IMR-90 (cell line): ENCODE measurements around the gene PXDC1. TPM values are rescaled to one million over a fixed set of nuclear protein-coding genes. Genes with fewer than 3 reads are reported as not detected.

ENCODE experiments used
- ATAC-seq: fragments of 200-7000 bp; cut with Tn5 transposase; 2 replicates; pipeline ENCODE4 v1.9.1; 2020; ENCODE audit warnings: low read depth, mild to moderate bottlenecking, moderate library complexity
- BruUV-seq: library from RNA; stranded (reverse); fragments of 400-500 nt; replicated peaks from 2 replicates; lab custom pipeline; 2021; lab: Mats Ljungman, UMichigan
- CTCF ChIA-PET: fragments of 300-600 bp; formaldehyde crosslinking; extraction: SDS; loops from one replicate; lab custom pipeline; 2021; ENCODE audit warnings: antibody characterized with exemption; lab: Yijun Ruan, JAX
- POLR2A ChIA-PET: fragments of 300-600 bp; sonication (Branson Sonifier 250); formaldehyde crosslinking; loops from one replicate; lab custom pipeline; 2022; ENCODE audit warnings: antibody characterized with exemption; ENCODE audit not compliant: unreplicated experiment; lab: Charles Lee
- DNase-seq: peaks from one replicate; pipeline ENCODE4 v3.0.0; 2013
- H2AFZ ChIP-seq: replicated peaks from 2 replicates; pipeline ENCODE3; 2013; ENCODE audit warnings: low read length, mild to moderate bottlenecking; ENCODE audit not compliant: poor library complexity
- H2AK5ac ChIP-seq: 2 replicates; pipeline ENCODE4 v1.6.1; 2013; ENCODE audit warnings: low read depth, low read length, inconsistent platforms
- H2AK9ac ChIP-seq: replicated peaks from 2 replicates; pipeline ENCODE3; 2013; ENCODE audit warnings: mild to moderate bottlenecking, low read depth, low read length, moderate library complexity; ENCODE audit not compliant: poor library complexity
- H2BK120ac ChIP-seq: 2 replicates; pipeline ENCODE4 v1.6.1; 2013; ENCODE audit warnings: low read depth, low read length, inconsistent platforms
- H2BK15ac ChIP-seq: 3 replicates; pipeline ENCODE4 v1.6.1; 2013; ENCODE audit warnings: low read depth, low read length, inconsistent platforms
- H2BK20ac ChIP-seq: 2 replicates; pipeline ENCODE4 v1.6.1; 2013; ENCODE audit warnings: low read depth, mild to moderate bottlenecking, inconsistent platforms, low read length, moderate library complexity
- H2BK5ac ChIP-seq: 2 replicates; pipeline ENCODE4 v1.6.1; 2013; ENCODE audit warnings: mild to moderate bottlenecking, low read depth, low read length, inconsistent platforms; ENCODE audit not compliant: poor library complexity, severe bottlenecking
- H3K14ac ChIP-seq: replicated peaks from 2 replicates; pipeline ENCODE4 v1.6.1; 2013; ENCODE audit warnings: low read depth, low read length, inconsistent platforms
- H3K18ac ChIP-seq: 2 replicates; pipeline ENCODE4 v1.6.1; 2013; ENCODE audit warnings: low read depth, low read length, control low read depth
- H3K23ac ChIP-seq: 2 replicates; pipeline ENCODE4 v1.6.1; 2013; ENCODE audit warnings: low read depth, low read length, inconsistent platforms
- H3K27ac ChIP-seq: 2 replicates; pipeline ENCODE4 v1.5.1; 2013; ENCODE audit warnings: mild to moderate bottlenecking, control low read depth, low read length; ENCODE audit not compliant: insufficient read depth
- H3K27me3 ChIP-seq: 2 replicates; pipeline ENCODE4 v1.6.1; 2013; ENCODE audit warnings: low read length; ENCODE audit not compliant: control insufficient read depth, insufficient read depth
- H3K36me3 ChIP-seq: 2 replicates; pipeline ENCODE4 v1.6.1; 2013; ENCODE audit warnings: low read length, mixed read lengths; ENCODE audit not compliant: control insufficient read depth, insufficient read depth
- H3K4ac ChIP-seq: 2 replicates; pipeline ENCODE4 v1.6.1; 2013; ENCODE audit warnings: low read depth, low read length, inconsistent platforms
- H3K4me1 ChIP-seq: 2 replicates; pipeline ENCODE4 v1.6.1; 2013; ENCODE audit warnings: low read length, mixed read lengths; ENCODE audit not compliant: control insufficient read depth, insufficient read depth
- H3K4me2 ChIP-seq: 2 replicates; pipeline ENCODE4 v1.6.1; 2013; ENCODE audit warnings: low read depth, mild to moderate bottlenecking, control low read depth, low read length, moderate library complexity
- H3K4me3 ChIP-seq: 2 replicates; pipeline ENCODE4 v1.5.1; 2013; ENCODE audit warnings: low read depth, mild to moderate bottlenecking, control low read depth, low read length, moderate library complexity; ENCODE audit not compliant: insufficient read depth
- H3K56ac ChIP-seq: 2 replicates; pipeline ENCODE4 v1.6.1; 2013; ENCODE audit warnings: low read length, inconsistent platforms; ENCODE audit not compliant: insufficient read depth; ENCODE audit errors: extremely low read depth
- H3K79me1 ChIP-seq, 2 experiments: 2 replicates each; pipeline ENCODE4 v1.6.1; 2013; ENCODE audit warnings: low read length in 2 of 2, inconsistent platforms in 1 of 2, low read depth in 1 of 2
- H3K9ac ChIP-seq: 2 replicates; pipeline ENCODE4 v1.6.1; 2013; ENCODE audit warnings: low read depth, low read length, control low read depth
- H3K9me1 ChIP-seq: 2 replicates; pipeline ENCODE4 v1.6.1; 2013; ENCODE audit warnings: low read length, inconsistent platforms; ENCODE audit not compliant: insufficient read depth
- H3K9me3 ChIP-seq: 2 replicates; pipeline ENCODE4 v1.6.1; 2013; ENCODE audit warnings: low read length; ENCODE audit not compliant: control insufficient read depth, insufficient read depth
- H4K20me1 ChIP-seq: 2 replicates; pipeline ENCODE4 v1.6.1; 2013; ENCODE audit warnings: low read length, inconsistent platforms; ENCODE audit not compliant: insufficient read depth
- H4K5ac ChIP-seq: 2 replicates; pipeline ENCODE4 v1.6.1; 2013; ENCODE audit warnings: mild to moderate bottlenecking, low read depth, low read length, control low read depth
- H4K8ac ChIP-seq, 2 experiments: 2 replicates each; pipeline ENCODE4 v1.6.1; 2013; ENCODE audit warnings: low read depth in 2 of 2, low read length in 2 of 2, control low read depth in 1 of 2, inconsistent platforms in 1 of 2
- H4K91ac ChIP-seq: 2 replicates; pipeline ENCODE4 v1.6.1; 2013; ENCODE audit warnings: low read depth, low read length, inconsistent platforms; ENCODE audit not compliant: insufficient read depth
- BHLHE40 ChIP-seq: fragments of 150-350 bp; IDR thresholded peaks from 2 replicates; pipeline ENCODE4 v1.6.1; 2016; ENCODE audit warnings: mild to moderate bottlenecking, low read depth, low read length
- MAZ ChIP-seq: IDR thresholded peaks from 2 replicates; pipeline ENCODE4 v1.6.1; 2012; ENCODE audit warnings: low read depth, mild to moderate bottlenecking, low read length, improper control_type of control experiment, moderate library complexity, borderline replicate concordance
- MXI1 ChIP-seq: IDR thresholded peaks from 2 replicates; pipeline ENCODE4 v1.6.1; 2012; ENCODE audit warnings: low read depth, mild to moderate bottlenecking, low read length, moderate library complexity, borderline replicate concordance
- POLR2A ChIP-seq: IDR thresholded peaks from 2 replicates; pipeline ENCODE4 v1.6.1; 2012; ENCODE audit warnings: mild to moderate bottlenecking, low read depth, low read length
- WGBS, 2 experiments: methylation state at CpG; one replicate each; pipeline versions ENCODE4 v1.1.5 to v1.1.7; 2013; ENCODE audit warnings: missing lambda C conversion rate in 2 of 2; ENCODE audit not compliant: insufficient read length in 1 of 2; ENCODE audit errors: extremely low coverage in 2 of 2; 5-methylcytosine and 5-hydroxymethylcytosine counted together
- dilution Hi-C: fragments of 300-500 bp; cut with HindIII; formaldehyde crosslinking; loops from one replicate; pipeline ENCODE4 v1.14.3; 2018; ENCODE audit warnings: low sequenced_read_pairs; ENCODE audit not compliant: unreplicated experiment
- in situ Hi-C: fragments of 300-500 bp; cut with MboI; formaldehyde crosslinking; loops from 3 replicates; pipeline ENCODE4 v1.14.3; 2019; ENCODE audit warnings: low sequenced_read_pairs, inconsistent platforms, mixed read lengths
- intact Hi-C: fragments of 100-400 bp; cut with micrococcal nuclease; formaldehyde crosslinking; loops from 2 replicates; pipeline ENCODE4 v1.10.0; 2022
- polyA plus RNA-seq, 3 experiments: library from polyadenylated mRNA; depleted of rRNA; stranded (reverse); fragments of >200 nt; gene quantifications; 2 replicates each; pipeline ENCODE4 v1.2.3, GENCODE V29; 2012; ENCODE audit warnings: low replicate concordance in 1 of 3
- total RNA-seq: library from RNA; depleted of rRNA; stranded (reverse); fragments of >200 nt; gene quantifications from 2 replicates; pipeline ENCODE4 v1.2.3, GENCODE V29; 2012
- TF ChIP-seq, protein P1 (sequence below): fragments of 150-350 bp; IDR thresholded peaks from 2 replicates; pipeline ENCODE4 v1.6.1; 2017; ENCODE audit warnings: mild to moderate bottlenecking, antibody characterized with exemption, low read length, low read depth
- TF ChIP-seq, protein P2 (sequence below): fragments of 150-350 bp; IDR thresholded peaks from 2 replicates; pipeline ENCODE4 v1.6.1; 2016; ENCODE audit warnings: low read depth, mild to moderate bottlenecking, low read length, moderate library complexity, borderline replicate concordance

The PXDC1 gene
- total and polyA plus RNA-seq, 2 of the 4 experiments (the other 2 are of a cell fraction), result 63.3 to 72.2 TPM

DNA sequence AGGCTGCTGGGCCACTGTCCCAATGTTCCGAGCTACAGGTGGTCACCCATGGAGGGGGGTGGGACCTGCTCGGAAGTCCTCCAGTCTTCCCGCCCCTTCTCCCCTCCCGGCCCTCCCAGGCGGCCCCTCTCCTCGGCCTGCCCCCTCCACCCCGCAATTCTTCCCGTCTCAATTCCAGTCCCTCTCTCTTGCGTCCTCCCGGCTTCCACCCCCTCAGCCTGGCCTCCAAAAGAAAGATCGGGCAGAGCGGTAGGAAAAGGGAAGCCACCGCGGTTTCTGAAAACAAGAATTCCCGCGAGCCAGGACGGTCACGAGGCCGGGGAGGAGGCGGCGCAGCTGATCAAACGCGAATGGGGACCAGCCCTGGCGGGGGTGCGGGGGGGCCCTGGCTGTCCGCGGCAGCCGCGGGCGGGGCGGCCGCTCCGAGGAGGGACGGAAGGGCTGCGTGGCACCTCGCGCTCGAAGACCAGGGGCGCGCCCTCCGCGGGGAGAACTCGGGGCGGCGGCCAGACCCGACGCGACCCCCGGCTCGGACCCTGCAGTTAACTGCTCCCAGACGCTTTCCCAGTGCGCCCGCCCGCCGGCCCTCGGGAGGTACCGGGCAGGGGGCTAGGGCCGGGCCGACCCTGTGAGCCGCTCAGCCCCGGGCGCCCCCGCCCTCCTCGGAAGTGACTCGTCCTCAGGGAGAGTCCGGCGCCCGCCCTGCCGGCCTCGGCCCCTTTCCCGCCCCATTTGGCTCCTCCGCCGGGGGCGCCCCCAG is 1.0 kb downstream of the PXDC1 start:
- no TSS peak for BruUV-seq
- Histone ChIP-seq H3K79me1 (peaks cover 8 to 53% of the 10 kb centered on the region in 2 experiments; a peak in 3 of 4 replicates), H3K9me3 (no peaks in the 10 kb centered on the region), H3K14ac (peak overlapping the region; percentile 82), H2AK5ac (peak overlapping the region; percentile 37; the same call in 1 of the 2 replicates), H4K91ac (peak overlapping the region; percentile 63), H2BK15ac (no peak overlapping the region), H4K5ac (peak overlapping the region; percentile 21; the same call in 1 of the 2 replicates), H3K18ac (no peak overlapping the region; the same call in 1 of the 2 replicates), H3K9me1 (peaks cover 29% of the 10 kb centered on the region), H3K4me3 (peak overlapping the region; percentile 99), H3K56ac (no peak overlapping the region), H3K23ac (peak overlapping the region; percentile 41; the same call in 1 of the 2 replicates), H4K8ac (peak overlapping the region in 1 of 2 experiments; percentile 55; a peak in 2 of 4 replicates), H3K27ac (peak overlapping the region; percentile 86), H2BK120ac (peak overlapping the region; percentile 58), H2BK5ac (peak overlapping the region; percentile 94), H2AK9ac (peak overlapping the region; percentile 86), H3K4me1 (peaks cover 22% of the 10 kb centered on the region), H3K36me3 (peaks cover 7% of the 10 kb centered on the region; the same call in 1 of the 2 replicates), H3K4ac (peak overlapping the region; percentile 91), H3K27me3 (no peaks in the 10 kb centered on the region), H3K9ac (peak overlapping the region; percentile 99), H2BK20ac (no peak overlapping the region), H4K20me1 (peaks cover 50% of the 10 kb centered on the region), H3K4me2 (peak overlapping the region; percentile 85), H2AFZ (peak overlapping the region; percentile 82)
- intact Hi-C loops (loop anchor here (5.0 kb wide), 1 partner anchor 77 kb away; no protein-coding TSS in a partner anchor), dilution Hi-C loops (no loop called here), in situ Hi-C loops (loop anchor here (10.0 kb wide), 1 partner anchor 54 kb away; no protein-coding TSS in a partner anchor)
- CTCF ChIA-PET, result interaction anchor here (1.0 to 1.5 kb wide), 3 partner anchors 25 to 99 kb away, joined by 3 to 7 read pairs (median 3); partner anchors contain the start of gene FAM50B
- DNase-seq, result peak; percentile 72
- POLR2A ChIA-PET, result no interaction called here
- TF ChIP-seq BHLHE40 (peak; percentile 54; the same call in 1 of the 2 replicates), MXI1 (peak; percentile 56; the same call in 1 of the 2 replicates), POLR2A (peak; percentile 44; the same call in 1 of the 2 replicates), MAZ (peak; percentile 96)
- TF ChIP-seq, protein P1, sequence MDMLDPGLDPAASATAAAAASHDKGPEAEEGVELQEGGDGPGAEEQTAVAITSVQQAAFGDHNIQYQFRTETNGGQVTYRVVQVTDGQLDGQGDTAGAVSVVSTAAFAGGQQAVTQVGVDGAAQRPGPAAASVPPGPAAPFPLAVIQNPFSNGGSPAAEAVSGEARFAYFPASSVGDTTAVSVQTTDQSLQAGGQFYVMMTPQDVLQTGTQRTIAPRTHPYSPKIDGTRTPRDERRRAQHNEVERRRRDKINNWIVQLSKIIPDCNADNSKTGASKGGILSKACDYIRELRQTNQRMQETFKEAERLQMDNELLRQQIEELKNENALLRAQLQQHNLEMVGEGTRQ, result peak; percentile 87
- TF ChIP-seq, protein P2, sequence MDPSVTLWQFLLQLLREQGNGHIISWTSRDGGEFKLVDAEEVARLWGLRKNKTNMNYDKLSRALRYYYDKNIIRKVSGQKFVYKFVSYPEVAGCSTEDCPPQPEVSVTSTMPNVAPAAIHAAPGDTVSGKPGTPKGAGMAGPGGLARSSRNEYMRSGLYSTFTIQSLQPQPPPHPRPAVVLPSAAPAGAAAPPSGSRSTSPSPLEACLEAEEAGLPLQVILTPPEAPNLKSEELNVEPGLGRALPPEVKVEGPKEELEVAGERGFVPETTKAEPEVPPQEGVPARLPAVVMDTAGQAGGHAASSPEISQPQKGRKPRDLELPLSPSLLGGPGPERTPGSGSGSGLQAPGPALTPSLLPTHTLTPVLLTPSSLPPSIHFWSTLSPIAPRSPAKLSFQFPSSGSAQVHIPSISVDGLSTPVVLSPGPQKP, result no peak
- WGBS, 2 experiments, result 1% methylated on average over 29 of the region's 74 CpGs; no CpG with 5 or more reads in 1 of the 2 experiments
- ATAC-seq, result peak; percentile 38
